Loucy (cell line): ENCODE data around the gene ALDH1A3.

ENCODE experiments used
- CTCF ChIP-seq: fragments of 200-600 bp; sonication (generic); conservative IDR thresholded peaks from 2 replicates; pipeline ENCODE4 v1.5.1; 2014; ENCODE audit warnings: mild to moderate bottlenecking, antibody characterized with exemption, low read length
- EZH2phosphoT487 ChIP-seq: fragments of 200-600 bp; IDR thresholded peaks from 2 replicates; pipeline ENCODE4 v1.6.1; 2018; ENCODE audit warnings: antibody characterized with exemption, mild to moderate bottlenecking, moderate library complexity, borderline replicate concordance

- TF ChIP-seq CTCF (no peak), EZH2phosphoT487 (no peak)
These were observed 78.9 kb downstream of the ALDH1A3 start for GRCh38 chr15:100958326-100959065.
